HAP-1 (cell line): ENCODE data around the gene NAGS.
A peak's percentile ranks its signal among the peaks of the same experiment; 100 is the strongest.

Experiments used
- DNase-seq, 2 experiments: peaks; one replicate each; pipeline ENCODE4 v3.0.0-alpha.2; 2016 to 2020; ENCODE audit warnings: low spot score in 2 of 2
- H3K27me3 ChIP-seq: fragments of 250-450 bp; sonication (Bioruptor Pico); 2 replicates; pipeline ENCODE4 v1.5.1; 2020; ENCODE audit warnings: low read depth, mild to moderate bottlenecking, moderate library complexity
- H3K36me3 ChIP-seq: fragments of 250-450 bp; sonication (Bioruptor Pico); replicated peaks from 2 replicates; pipeline ENCODE4 v1.5.1; 2020; ENCODE audit warnings: mild to moderate bottlenecking
- H3K4me1 ChIP-seq: fragments of 250-450 bp; sonication (Bioruptor Pico); 2 replicates; pipeline ENCODE4 v1.5.1; 2020; ENCODE audit warnings: mild to moderate bottlenecking
- H3K4me3 ChIP-seq: fragments of 250-450 bp; sonication (Bioruptor Pico); 2 replicates; pipeline ENCODE4 v1.5.1; 2020; ENCODE audit warnings: mild to moderate bottlenecking, moderate library complexity
- H3K9me3 ChIP-seq: fragments of 250-450 bp; sonication (Bioruptor Pico); 2 replicates; pipeline ENCODE4 v1.5.1; 2020; ENCODE audit warnings: mild to moderate bottlenecking, moderate library complexity
- in situ Hi-C: fragments of 300-500 bp; cut with MboI; formaldehyde crosslinking; loops from 3 replicates; pipeline ENCODE4 v1.14.3; 2020; ENCODE audit warnings: low sequenced_read_pairs, inconsistent platforms, mixed read lengths

NAGS gene

GRCh38 chr17:43975898-43976297 is 28.5 kb upstream of the NAGS start:
- Histone ChIP-seq H3K4me3 (no peak overlapping the region), H3K9me3 (no peaks in the 10 kb centered on the region), H3K27me3 (0 out of 2 replicates have a peak, but pooled peaks cover 2% of the 10 kb centered on the region), H3K4me1 (no peaks in the 10 kb centered on the region; the same call in 1 of the 2 replicates), H3K36me3 (no peaks in the 10 kb centered on the region)
- in situ Hi-C loops: no loop called here
- no peak for DNase-seq

- Histone ChIP-seq H3K4me1 (no peaks in the 10 kb centered on the region; the same call in 1 of the 2 replicates), H3K9me3 (no peaks in the 10 kb centered on the region), H3K36me3 (no peaks in the 10 kb centered on the region), H3K4me3 (no peak overlapping the region), H3K27me3 (peaks cover 5% of the 10 kb centered on the region; the same call in 1 of the 2 replicates)
- no peak for DNase-seq
- in situ Hi-C loops: no loop called here
These were observed 27.2 kb upstream of the NAGS start for GRCh38 chr17:43976963-43977837.

GRCh38 chr17:43978078-43978477 is 26.3 kb upstream of the NAGS start:
- Histone ChIP-seq H3K4me3 (no peak overlapping the region), H3K27me3 (peaks cover 5% of the 10 kb centered on the region), H3K9me3 (no peaks in the 10 kb centered on the region), H3K4me1 (no peaks in the 10 kb centered on the region; the same call in 1 of the 2 replicates), H3K36me3 (no peaks in the 10 kb centered on the region)
- in situ Hi-C loops: no loop called here
- no peak for DNase-seq

DNA sequence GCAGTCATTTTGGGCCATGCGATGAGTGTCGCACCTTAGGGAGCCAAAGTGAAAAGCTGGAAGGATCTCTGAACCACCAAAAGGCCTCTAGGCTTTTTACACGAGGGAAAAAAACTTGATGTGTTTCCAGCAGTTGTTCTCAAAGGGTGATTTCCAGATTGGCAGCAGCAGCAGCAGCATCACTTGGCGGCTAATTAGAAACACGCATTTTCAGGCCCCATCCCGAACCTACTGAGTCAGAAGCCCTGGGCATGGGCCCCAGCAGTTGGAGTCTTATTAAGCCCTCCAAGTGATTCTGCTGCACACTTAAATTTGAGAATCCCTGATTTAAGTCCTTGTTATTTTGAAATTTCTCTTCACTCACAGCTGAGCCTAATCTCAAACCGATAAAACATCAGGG is 25.4 kb upstream of the NAGS start:
- H3K36me3 ChIP-seq: no peaks in the 10 kb centered on the region
- no peak for DNase-seq
- no peak overlapping the region for H3K4me3 ChIP-seq
- H3K9me3 ChIP-seq: no peaks in the 10 kb centered on the region
- in situ Hi-C loops: no loop called here
- no peaks in the 10 kb centered on the region; the same call in 1 of the 2 replicates for H3K4me1 ChIP-seq
- H3K27me3 ChIP-seq: peaks cover 5% of the 10 kb centered on the region

DNA sequence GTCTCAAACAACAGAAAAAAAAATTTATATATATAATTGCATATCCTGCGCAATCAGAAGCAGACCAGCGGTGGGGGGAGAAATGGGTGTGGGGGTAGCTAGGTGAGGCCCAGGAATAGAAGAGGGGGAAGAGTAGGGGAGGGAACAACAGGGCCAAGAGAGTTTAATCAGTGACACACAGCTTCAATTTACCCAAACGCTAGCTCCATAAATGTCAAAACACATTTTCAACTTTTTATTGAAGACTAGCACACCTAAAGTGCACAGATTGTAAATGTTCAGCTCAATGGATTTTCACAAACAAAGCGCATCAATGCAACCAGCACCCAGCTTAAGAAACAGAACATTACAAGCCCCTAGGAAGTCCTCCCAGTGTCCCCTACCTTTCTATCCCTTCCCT is 24.8 kb upstream of the NAGS start:
- Histone ChIP-seq H3K27me3 (peaks cover 7% of the 10 kb centered on the region), H3K9me3 (no peaks in the 10 kb centered on the region), H3K4me1 (no peaks in the 10 kb centered on the region), H3K4me3 (no peak overlapping the region), H3K36me3 (no peaks in the 10 kb centered on the region)
- DNase-seq: no peak
- in situ Hi-C loops: no loop called here

- in situ Hi-C loops: no loop called here
- DNase-seq: no peak
- H3K27me3 ChIP-seq: peaks cover 7% of the 10 kb centered on the region
These were observed 22.3 kb upstream of the NAGS start for GRCh38 chr17:43982171-43982570.

GRCh38 chr17:43983196-43983514 is 21.3 kb upstream of the NAGS start:
- no peaks in the 10 kb centered on the region for H3K9me3 ChIP-seq
- DNase-seq: no peak
- no peak overlapping the region for H3K4me3 ChIP-seq
- no peaks in the 10 kb centered on the region for H3K36me3 ChIP-seq
- in situ Hi-C loops: no loop called here
- peaks cover 10% of the 10 kb centered on the region for H3K27me3 ChIP-seq
- no peaks in the 10 kb centered on the region for H3K4me1 ChIP-seq

More at GRCh38 chr17:43982171-43982570, 22.3 kb upstream of the NAGS start:
- no peaks in the 10 kb centered on the region for H3K9me3 ChIP-seq
- no peaks in the 10 kb centered on the region for H3K36me3 ChIP-seq
- no peak overlapping the region for H3K4me3 ChIP-seq
- no peaks in the 10 kb centered on the region for H3K4me1 ChIP-seq

GRCh38 chr17:43983515-43984411 is 20.7 kb upstream of the NAGS start:
- H3K27me3 ChIP-seq: peaks cover 10% of the 10 kb centered on the region
- H3K36me3 ChIP-seq: no peaks in the 10 kb centered on the region
- H3K4me1 ChIP-seq: no peaks in the 10 kb centered on the region
- no peaks in the 10 kb centered on the region for H3K9me3 ChIP-seq
- H3K4me3 ChIP-seq: peak overlapping the region; percentile 2; the same call in 1 of the 2 replicates
- DNase-seq: no peak
- in situ Hi-C loops: no loop called here

GRCh38 chr17:43984521-43984920 is 19.9 kb upstream of the NAGS start:
- Histone ChIP-seq H3K4me1 (no peaks in the 10 kb centered on the region), H3K36me3 (no peaks in the 10 kb centered on the region), H3K4me3 (no peak overlapping the region), H3K27me3 (peaks cover 10% of the 10 kb centered on the region), H3K9me3 (no peaks in the 10 kb centered on the region)
- DNase-seq: no peak
- in situ Hi-C loops: no loop called here

GRCh38 chr17:43986225-43986981 is 18.0 kb upstream of the NAGS start:
- Histone ChIP-seq H3K4me1 (no peaks in the 10 kb centered on the region), H3K36me3 (no peaks in the 10 kb centered on the region), H3K27me3 (peaks cover 7% of the 10 kb centered on the region), H3K4me3 (no peak overlapping the region), H3K9me3 (no peaks in the 10 kb centered on the region)
- no peak for DNase-seq
- in situ Hi-C loops: no loop called here

DNA sequence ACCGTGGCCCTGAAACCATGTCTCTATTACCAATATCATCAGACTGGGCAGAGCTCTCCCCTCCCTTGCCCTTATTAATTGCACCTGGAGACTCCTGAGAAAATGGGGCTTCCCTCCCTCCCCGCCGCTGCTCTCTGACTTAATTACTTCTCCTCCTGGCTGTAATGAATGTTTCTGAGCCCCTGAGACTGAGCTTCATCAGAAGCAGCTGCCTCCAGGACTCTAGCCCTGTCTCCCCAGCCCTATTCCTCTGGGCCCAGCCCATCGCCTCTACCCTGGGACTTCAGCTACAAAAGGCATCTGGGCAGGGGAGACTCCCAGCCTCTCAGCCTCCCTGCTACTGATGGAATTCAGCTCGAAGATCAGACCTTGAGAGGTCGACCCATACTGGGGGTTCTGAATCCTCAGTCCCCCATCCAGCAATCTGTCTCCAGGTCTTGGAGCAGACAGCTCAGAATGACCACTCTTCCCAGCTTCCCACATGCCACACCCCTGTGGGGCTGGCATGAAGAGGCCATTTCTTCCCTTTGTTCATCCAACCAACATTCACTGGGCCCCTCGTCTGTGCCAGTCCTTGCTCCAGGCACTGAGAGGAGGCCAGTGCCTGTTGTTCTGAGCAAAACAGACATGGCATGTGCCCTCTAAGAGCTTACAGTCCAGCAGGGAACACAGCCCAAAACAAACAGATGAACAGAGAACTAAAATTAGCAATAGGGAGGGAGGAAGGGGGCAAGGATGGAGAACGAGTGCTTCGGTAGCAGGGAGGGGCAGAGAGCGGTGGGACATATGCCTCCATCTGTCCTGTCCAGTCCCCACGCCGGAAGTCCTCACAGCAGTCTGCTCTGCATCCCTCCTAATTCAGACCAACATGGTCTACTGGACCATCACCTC is 17.0 kb upstream of the NAGS start:
- no peaks in the 10 kb centered on the region for H3K36me3 ChIP-seq
- no peaks in the 10 kb centered on the region for H3K9me3 ChIP-seq
- H3K4me1 ChIP-seq: no peaks in the 10 kb centered on the region
- in situ Hi-C loops: no loop called here
- peaks cover 7% of the 10 kb centered on the region for H3K27me3 ChIP-seq
- DNase-seq: no peak
- no peak overlapping the region for H3K4me3 ChIP-seq

- no peaks in the 10 kb centered on the region for H3K9me3 ChIP-seq
- in situ Hi-C loops: no loop called here
- peaks cover 7% of the 10 kb centered on the region; the same call in 1 of the 2 replicates for H3K27me3 ChIP-seq
- no peak for DNase-seq
- H3K4me1 ChIP-seq: no peaks in the 10 kb centered on the region
- H3K36me3 ChIP-seq: no peaks in the 10 kb centered on the region
- no peak overlapping the region for H3K4me3 ChIP-seq
These were observed 16.1 kb upstream of the NAGS start for GRCh38 chr17:43988301-43988700.
